Epithelial cell of proximal tubule (primary cell): ENCODE results near the gene TXNDC2. TPM values are rescaled to one million over a fixed set of nuclear protein-coding genes. Genes with fewer than 3 reads are reported as not detected.

Experiments used
- DNase-seq: peaks from one replicate; pipeline ENCODE4 v3.0.0-alpha.2; 2011; ENCODE audit warnings: low read depth
- H3K4me3 ChIP-seq: 2 replicates; pipeline ENCODE4 v1.5.1; 2011; ENCODE audit warnings: low read depth, mild to moderate bottlenecking, low read length
- CTCF ChIP-seq: conservative IDR thresholded peaks from 2 replicates; pipeline ENCODE4 v1.5.1; 2012; ENCODE audit warnings: low read depth, mild to moderate bottlenecking, low read length
- total RNA-seq: library from RNA; depleted of rRNA; stranded (reverse); fragments of >200 nt; gene quantifications from 2 replicates; pipeline ENCODE4 v1.2.3, GENCODE V29; 2015

Gene TXNDC2
- total RNA-seq, 1 donor from 2014 or later = not detected

GRCh38 chr18:9867071-9867594 is 18.6 kb upstream of the TXNDC2 start:
- no peak for TF ChIP-seq CTCF
- DNase-seq = peak; percentile 33
- H3K4me3 ChIP-seq = no peak overlapping the region

- DNase-seq = no peak
- no peak for TF ChIP-seq CTCF
- no peak overlapping the region for H3K4me3 ChIP-seq
Observed at GRCh38 chr18:9868857-9869714, 16.7 kb upstream of the TXNDC2 start.

- H3K4me3 ChIP-seq = no peak overlapping the region
- TF ChIP-seq CTCF = no peak
- peak; percentile 26 for DNase-seq
Observed at GRCh38 chr18:9869715-9870430, 15.9 kb upstream of the TXNDC2 start.

DNA sequence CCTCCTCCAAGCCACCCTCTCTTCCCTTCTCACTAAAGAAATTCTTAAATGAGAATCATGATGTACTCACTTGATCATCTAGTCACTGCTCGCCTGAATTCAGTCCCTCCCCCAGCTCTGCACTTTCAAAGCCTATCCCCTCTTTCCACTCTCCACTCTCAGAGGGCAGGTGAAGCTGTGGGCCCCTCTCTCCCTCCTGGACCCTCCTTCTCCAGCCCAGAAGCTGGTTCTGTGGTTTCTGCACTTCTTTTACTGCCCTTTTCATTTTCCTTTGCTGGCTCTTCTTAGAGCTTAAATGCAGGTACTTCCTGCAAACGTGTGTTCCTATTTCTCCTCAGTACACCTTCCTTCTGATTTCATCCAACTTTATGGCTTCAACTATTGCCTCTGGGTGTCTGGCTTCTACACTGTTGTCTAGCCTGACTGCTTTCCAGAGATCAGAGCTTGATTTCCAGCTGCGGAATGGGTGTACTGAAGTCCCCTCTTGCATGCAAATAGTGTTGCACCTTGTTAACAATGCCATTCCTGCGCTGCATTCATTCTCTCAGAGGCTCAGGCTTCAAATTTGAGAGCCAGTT is 15.3 kb upstream of the TXNDC2 start:
- DNase-seq = no peak
- TF ChIP-seq CTCF = no peak

DNA sequence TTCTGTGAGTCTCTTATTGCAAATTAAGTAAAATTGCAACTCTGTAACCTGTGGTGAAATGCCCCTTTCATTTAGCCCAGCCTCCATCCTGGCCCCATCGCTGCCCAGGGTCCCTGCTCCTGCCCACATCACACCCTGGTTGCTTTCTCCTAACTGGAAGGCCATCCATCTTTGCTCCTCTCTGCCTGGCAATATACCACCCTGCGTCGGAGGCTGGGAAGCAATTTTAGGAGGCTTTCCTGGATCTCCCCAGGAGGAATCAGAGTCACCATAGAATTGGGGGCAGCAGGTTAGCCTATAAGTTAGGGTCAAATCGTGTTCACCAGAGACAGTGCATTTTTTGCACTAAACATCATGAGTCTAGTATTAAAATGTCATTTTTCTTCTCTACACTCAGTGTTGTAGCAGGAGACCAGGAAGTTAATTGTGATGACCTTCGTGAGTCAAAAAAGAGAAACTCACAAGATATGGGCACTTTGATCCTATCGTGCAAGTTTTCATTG is 14.5 kb upstream of the TXNDC2 start:
- no peak for TF ChIP-seq CTCF
- H3K4me3 ChIP-seq = no peak overlapping the region
- DNase-seq = no peak

More for the DNA sequence above, 15.3 kb upstream of the TXNDC2 start:
- H3K4me3 ChIP-seq = no peak overlapping the region

DNA sequence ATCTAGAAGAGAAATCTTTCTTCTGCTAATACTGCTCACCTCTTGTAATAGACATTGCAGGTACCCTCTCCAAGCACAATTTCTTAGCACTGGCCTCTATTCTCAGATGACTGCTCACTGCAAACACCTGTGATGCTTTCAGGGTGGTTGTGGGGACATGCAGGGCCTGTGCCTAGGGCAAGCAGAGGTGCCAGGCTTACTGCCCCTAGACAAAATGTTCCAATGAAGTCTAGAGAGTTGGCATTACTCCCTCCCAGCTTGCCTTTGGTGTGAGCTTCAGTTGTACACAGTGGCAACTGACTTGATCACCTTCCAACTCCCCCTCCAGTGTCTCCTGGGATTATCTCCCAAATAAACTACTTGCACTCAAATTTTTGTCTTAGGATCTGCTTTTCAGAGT is 12.9 kb upstream of the TXNDC2 start:
- no peak for DNase-seq
- TF ChIP-seq CTCF = no peak

More for the DNA sequence above, 12.9 kb upstream of the TXNDC2 start:
- H3K4me3 ChIP-seq = no peak overlapping the region
